ENCODE data around the gene KRTCAP2.

KRTCAP2 gene

GRCh38 chr1:155207806-155208540 lies 34.9 kb upstream of the KRTCAP2 start, which contains the start of gene THBS3:
THBS3 (minus strand) TSS chr1:155207897; CDS start chr1:155207876, 21 bp downstream.
- in situ Hi-C loops (cut with HindIII; ENCODE audit: low pct_unique_long_range_greater_than_20kb, low sequenced_read_pairs), result no loop called here
- TF ChIP-seq JUND (IDR thresholded peaks at IDR 0.05; ENCODE audit: low read depth), result no peak
- DNase-seq (ENCODE audit: low read depth in 1 of 2, low spot score in 1 of 2), result no peak

GRCh38 chr1:155206891-155207805 lies 34.0 kb upstream of the KRTCAP2 start:
- peak; percentile 74 to 93 for DNase-seq (ENCODE audit: low read depth in 1 of 2, low spot score in 1 of 2)
- TF ChIP-seq JUND (IDR thresholded peaks at IDR 0.05; ENCODE audit: low read depth), result no peak
- in situ Hi-C loops (cut with HindIII; ENCODE audit: low pct_unique_long_range_greater_than_20kb, low sequenced_read_pairs), result no loop called here

- no peak for DNase-seq (ENCODE audit: low read depth in 1 of 2, low spot score in 1 of 2)
- no peak for TF ChIP-seq JUND (IDR thresholded peaks at IDR 0.05; ENCODE audit: low read depth)
- in situ Hi-C loops (cut with HindIII; ENCODE audit: low pct_unique_long_range_greater_than_20kb, low sequenced_read_pairs), result no loop called here
Measured at GRCh38 chr1:155205969-155206593, 33.0 kb upstream of the KRTCAP2 start.

- in situ Hi-C loops (cut with HindIII; ENCODE audit: low pct_unique_long_range_greater_than_20kb, low sequenced_read_pairs), result no loop called here
- no peak for DNase-seq (ENCODE audit: low read depth in 1 of 2, low spot score in 1 of 2)
- no peak for TF ChIP-seq JUND (IDR thresholded peaks at IDR 0.05; ENCODE audit: low read depth)
Measured at GRCh38 chr1:155205035-155205434, 31.9 kb upstream of the KRTCAP2 start.

- in situ Hi-C loops (cut with HindIII; ENCODE audit: low pct_unique_long_range_greater_than_20kb, low sequenced_read_pairs), result no loop called here
- no peak for TF ChIP-seq JUND (IDR thresholded peaks at IDR 0.05; ENCODE audit: low read depth)
- no peak for DNase-seq (ENCODE audit: low read depth in 1 of 2, low spot score in 1 of 2)
Measured at GRCh38 chr1:155202731-155203515, 29.8 kb upstream of the KRTCAP2 start.

GRCh38 chr1:155202198-155202597 lies 29.1 kb upstream of the KRTCAP2 start:
- TF ChIP-seq JUND (IDR thresholded peaks at IDR 0.05; ENCODE audit: low read depth), result no peak
- in situ Hi-C loops (cut with HindIII; ENCODE audit: low pct_unique_long_range_greater_than_20kb, low sequenced_read_pairs), result no loop called here

GRCh38 chr1:155200920-155201319 lies 27.8 kb upstream of the KRTCAP2 start:
- DNase-seq (ENCODE audit: low read depth in 1 of 2, low spot score in 1 of 2), result no peak
- in situ Hi-C loops (cut with HindIII; ENCODE audit: low pct_unique_long_range_greater_than_20kb, low sequenced_read_pairs), result no loop called here
- no peak for TF ChIP-seq JUND (IDR thresholded peaks at IDR 0.05; ENCODE audit: low read depth)

More at GRCh38 chr1:155202198-155202597, 29.1 kb upstream of the KRTCAP2 start:
- no peak for DNase-seq (ENCODE audit: low read depth in 1 of 2, low spot score in 1 of 2)

- TF ChIP-seq JUND (IDR thresholded peaks at IDR 0.05; ENCODE audit: low read depth), result no peak
- in situ Hi-C loops (cut with HindIII; ENCODE audit: low pct_unique_long_range_greater_than_20kb, low sequenced_read_pairs), result no loop called here
- no peak for DNase-seq (ENCODE audit: low read depth in 1 of 2, low spot score in 1 of 2)
Measured at GRCh38 chr1:155199792-155200191, 26.7 kb upstream of the KRTCAP2 start.

GRCh38 chr1:155198547-155198906 lies 25.4 kb upstream of the KRTCAP2 start:
- in situ Hi-C loops (cut with HindIII; ENCODE audit: low pct_unique_long_range_greater_than_20kb, low sequenced_read_pairs), result no loop called here
- no peak for TF ChIP-seq JUND (IDR thresholded peaks at IDR 0.05; ENCODE audit: low read depth)
- no peak for DNase-seq (ENCODE audit: low read depth in 1 of 2, low spot score in 1 of 2)

GRCh38 chr1:155197901-155198546 lies 24.9 kb upstream of the KRTCAP2 start:
- in situ Hi-C loops (cut with HindIII; ENCODE audit: low pct_unique_long_range_greater_than_20kb, low sequenced_read_pairs), result no loop called here
- no peak for DNase-seq (ENCODE audit: low read depth in 1 of 2, low spot score in 1 of 2)
- TF ChIP-seq JUND (IDR thresholded peaks at IDR 0.05; ENCODE audit: low read depth), result no peak

GRCh38 chr1:155196893-155197638 lies 24.0 kb upstream of the KRTCAP2 start:
- in situ Hi-C loops (cut with HindIII; ENCODE audit: low pct_unique_long_range_greater_than_20kb, low sequenced_read_pairs), result no loop called here
- DNase-seq (ENCODE audit: low read depth in 1 of 2, low spot score in 1 of 2), result no peak
- no peak for TF ChIP-seq JUND (IDR thresholded peaks at IDR 0.05; ENCODE audit: low read depth)

All from T47D (cell line).